ENCODE results near the gene CKAP2L.

DNA sequence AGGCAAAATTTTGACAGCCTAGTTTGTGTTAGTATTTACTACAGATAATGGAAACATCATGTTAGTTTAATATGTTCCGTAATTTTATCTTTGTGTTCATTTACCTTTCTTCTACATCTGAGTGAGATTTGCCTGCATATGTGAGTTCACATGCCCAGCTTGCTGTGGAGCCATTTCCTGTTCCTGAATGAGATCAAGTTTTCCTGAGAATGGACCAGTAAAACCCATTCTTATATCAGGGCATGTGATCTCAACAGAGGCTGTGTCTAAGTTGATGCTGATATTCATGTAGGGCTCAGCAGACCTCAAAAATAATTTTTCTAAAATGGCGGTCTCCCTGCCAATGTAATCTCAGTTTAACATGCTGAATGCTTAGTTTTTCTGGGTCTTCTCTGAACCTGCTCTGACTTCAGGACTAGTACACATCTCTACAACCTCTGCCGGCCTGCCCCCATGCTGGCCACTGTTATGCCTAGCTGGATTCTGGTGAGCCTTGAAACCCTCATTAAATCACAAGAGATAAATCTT is 18.8 kb upstream of the CKAP2L start:
- TF ChIP-seq CTCF (IDR thresholded peaks at IDR 0.05) (no peak), EP300 (IDR thresholded peaks at IDR 0.05) (no peak)

Data from suprapubic skin (tissue), 3 donors.